Testis (tissue), 3 donors: ENCODE results near the gene PPIG. TPM values are rescaled to one million over a fixed set of nuclear protein-coding genes. Genes with fewer than 3 reads are reported as not detected.
"Not testable (repeated sequence)": the region's sequence is repeated elsewhere in the genome, so short reads cannot be mapped to it uniquely, and the experiment has no call there.

Source experiments
- DNase-seq: peaks from one replicate; pipeline ENCODE4 v3.0.0-alpha.2; 2019
- H3K27ac ChIP-seq, 2 donors: fragments of 200-600 bp; sonication (generic); one replicate each; pipeline ENCODE4 v1.5.1; 2019
- H3K27me3 ChIP-seq: fragments of 200-600 bp; sonication (generic); one replicate; pipeline ENCODE4 v1.5.1; 2019
- H3K36me3 ChIP-seq: fragments of 200-600 bp; sonication (generic); one replicate; pipeline ENCODE4 v1.5.1; 2017; ENCODE audit warnings: low read depth; ENCODE audit errors: missing control alignments
- H3K4me1 ChIP-seq: fragments of 200-600 bp; sonication (generic); one replicate; pipeline ENCODE4 v1.5.1; 2019
- H3K4me3 ChIP-seq, 2 donors: fragments of 200-600 bp; sonication (generic); one replicate each; pipeline ENCODE4 v1.5.1; 2017 to 2019
- H3K9me3 ChIP-seq: fragments of 200-600 bp; sonication (generic); one replicate; pipeline ENCODE4 v1.5.1; 2017
- POLR2A ChIP-seq: fragments of 450-650 bp; IDR thresholded peaks from one replicate; pipeline ENCODE4 v1.6.1; 2017; ENCODE audit warnings: antibody characterized with exemption, mild to moderate bottlenecking, moderate library complexity
- WGBS, 2 donors: methylation state at CpG; one replicate each; pipeline ENCODE4 v1.1.5; 2018; 5-methylcytosine and 5-hydroxymethylcytosine counted together
- intact Hi-C: fragments of 100-400 bp; cut with DNase I; formaldehyde crosslinking; loops from one replicate; pipeline ENCODE4 v1.15.1; 2023; ENCODE audit warnings: low total_unique reads
- polyA plus RNA-seq: library from polyadenylated mRNA; stranded (reverse); fragments of 350-450 nt; fragmentation: Illumina TruSeq; extraction: RNeasy Lipid Tissue Mini Kit (QIAGEN cat#74804); gene quantifications from one replicate; pipeline ENCODE4 v1.2.3, GENCODE V29; 2014; ENCODE audit warnings: low read depth, low replicate concordance; ENCODE audit not compliant: insufficient read depth
- total RNA-seq, 2 donors: library from RNA; depleted of rRNA; stranded (reverse); fragments of >200 nt; gene quantifications; one replicate each; pipeline ENCODE4 v1.2.3, GENCODE V29; 2016
- TF ChIP-seq, protein P1 (sequence below), 3 experiments: fragments of 450-650 bp in 2 of 3; fragments of 200-600 bp in 1 of 3; sonication (generic) in 1 of 3; IDR thresholded peaks; one replicate each; pipeline ENCODE4 v1.5.1; 2016 to 2019; ENCODE audit warnings: antibody characterized with exemption in 3 of 3, mild to moderate bottlenecking in 2 of 3, moderate library complexity in 1 of 3

PPIG gene
- total and polyA plus RNA-seq, 3 donors from 2014 or later = 6.9 to 48.0 (median 40.8) TPM

DNA sequence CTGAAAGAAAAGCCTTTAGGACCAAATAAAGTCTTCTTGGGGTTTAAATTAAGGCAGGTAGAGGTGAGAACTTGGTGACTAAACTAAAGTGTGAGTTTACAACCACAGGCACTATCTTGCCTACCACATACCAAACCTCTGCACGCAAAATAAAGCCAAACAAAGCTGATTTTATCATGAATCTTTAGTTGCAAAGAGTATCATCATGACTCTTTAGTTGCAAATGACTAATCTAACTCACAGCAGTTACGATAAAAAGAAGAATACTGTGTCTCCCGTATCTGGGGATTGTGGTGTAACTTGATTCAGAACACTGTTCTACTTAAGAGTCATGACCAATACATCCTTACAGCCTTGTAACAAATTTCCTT lies 98.9 kb downstream of the PPIG start:
- Histone ChIP-seq H3K27ac (no peak overlapping the region), H3K27me3 (no peaks in the 10 kb centered on the region), H3K4me1 (no peaks in the 10 kb centered on the region), H3K36me3 (no peaks in the 10 kb centered on the region), H3K4me3 (no peak overlapping the region), H3K9me3 (no peaks in the 10 kb centered on the region)
- intact Hi-C loops = no loop called here
- TF ChIP-seq, protein P1, sequence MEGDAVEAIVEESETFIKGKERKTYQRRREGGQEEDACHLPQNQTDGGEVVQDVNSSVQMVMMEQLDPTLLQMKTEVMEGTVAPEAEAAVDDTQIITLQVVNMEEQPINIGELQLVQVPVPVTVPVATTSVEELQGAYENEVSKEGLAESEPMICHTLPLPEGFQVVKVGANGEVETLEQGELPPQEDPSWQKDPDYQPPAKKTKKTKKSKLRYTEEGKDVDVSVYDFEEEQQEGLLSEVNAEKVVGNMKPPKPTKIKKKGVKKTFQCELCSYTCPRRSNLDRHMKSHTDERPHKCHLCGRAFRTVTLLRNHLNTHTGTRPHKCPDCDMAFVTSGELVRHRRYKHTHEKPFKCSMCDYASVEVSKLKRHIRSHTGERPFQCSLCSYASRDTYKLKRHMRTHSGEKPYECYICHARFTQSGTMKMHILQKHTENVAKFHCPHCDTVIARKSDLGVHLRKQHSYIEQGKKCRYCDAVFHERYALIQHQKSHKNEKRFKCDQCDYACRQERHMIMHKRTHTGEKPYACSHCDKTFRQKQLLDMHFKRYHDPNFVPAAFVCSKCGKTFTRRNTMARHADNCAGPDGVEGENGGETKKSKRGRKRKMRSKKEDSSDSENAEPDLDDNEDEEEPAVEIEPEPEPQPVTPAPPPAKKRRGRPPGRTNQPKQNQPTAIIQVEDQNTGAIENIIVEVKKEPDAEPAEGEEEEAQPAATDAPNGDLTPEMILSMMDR (IDR thresholded peaks at IDR 0.05) = no peak
- TF ChIP-seq POLR2A = no peak
- WGBS, 2 donors = 41 to 59% methylated on average over 3 of the region's 3 CpGs
- DNase-seq = no peak

GRCh38 chr2:169683425-169684134 lies 99.4 kb downstream of the PPIG start:
- H3K27me3 ChIP-seq = no peaks in the 10 kb centered on the region
- intact Hi-C loops = no loop called here
- H3K36me3 ChIP-seq = no peaks in the 10 kb centered on the region
- DNase-seq = no peak
- 77 to 86% methylated on average over 3 of the region's 3 CpGs for WGBS, 2 donors
- H3K4me1 ChIP-seq = no peaks in the 10 kb centered on the region
- no peaks in the 10 kb centered on the region for H3K9me3 ChIP-seq
- no peak overlapping the region for H3K27ac ChIP-seq
- TF ChIP-seq, protein P1 (IDR thresholded peaks at IDR 0.05) = no peak
- H3K4me3 ChIP-seq = no peak overlapping the region

DNA sequence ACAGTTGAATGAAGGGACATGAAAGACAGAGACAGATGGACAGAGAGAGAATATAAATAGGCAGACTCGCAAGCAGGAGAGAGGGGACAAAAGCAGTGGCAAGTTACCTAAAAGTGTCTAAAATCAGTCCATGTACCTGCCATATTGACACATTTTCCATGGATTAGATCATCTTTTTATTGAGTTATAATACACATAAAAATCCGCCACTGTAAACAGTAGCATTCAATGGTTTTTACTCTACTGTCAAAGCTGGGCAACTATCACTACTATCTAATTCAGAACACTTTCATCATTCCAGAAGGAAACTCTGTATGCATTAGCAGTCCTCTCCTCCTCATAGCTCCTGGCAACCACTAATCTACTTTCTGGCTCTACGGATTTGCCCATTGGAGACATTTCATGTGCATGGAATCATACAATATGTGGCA lies 100.0 kb downstream of the PPIG start:
- H3K27ac ChIP-seq = no peak overlapping the region
- no peak for DNase-seq
- no peak overlapping the region for H3K4me3 ChIP-seq
- no peaks in the 10 kb centered on the region for H3K9me3 ChIP-seq
- TF ChIP-seq, protein P1 (IDR thresholded peaks at IDR 0.05) = no peak
- TF ChIP-seq POLR2A = no peak
- WGBS, 2 donors = 59 to 72% methylated on average over 3 of the region's 3 CpGs
- intact Hi-C loops = no loop called here
- H3K36me3 ChIP-seq = no peaks in the 10 kb centered on the region
- H3K27me3 ChIP-seq = no peaks in the 10 kb centered on the region
- H3K4me1 ChIP-seq = no peaks in the 10 kb centered on the region

GRCh38 chr2:169684712-169685111 lies 100.6 kb downstream of the PPIG start:
- H3K4me3 ChIP-seq, H3K9me3 ChIP-seq, H3K4me1 ChIP-seq, H3K36me3 ChIP-seq, intact Hi-C loops, H3K27me3 ChIP-seq, H3K27ac ChIP-seq, DNase-seq: not testable (repeated sequence)
- 93 to 98% methylated on average over 2 of the region's 2 CpGs for WGBS, 2 donors

DNA sequence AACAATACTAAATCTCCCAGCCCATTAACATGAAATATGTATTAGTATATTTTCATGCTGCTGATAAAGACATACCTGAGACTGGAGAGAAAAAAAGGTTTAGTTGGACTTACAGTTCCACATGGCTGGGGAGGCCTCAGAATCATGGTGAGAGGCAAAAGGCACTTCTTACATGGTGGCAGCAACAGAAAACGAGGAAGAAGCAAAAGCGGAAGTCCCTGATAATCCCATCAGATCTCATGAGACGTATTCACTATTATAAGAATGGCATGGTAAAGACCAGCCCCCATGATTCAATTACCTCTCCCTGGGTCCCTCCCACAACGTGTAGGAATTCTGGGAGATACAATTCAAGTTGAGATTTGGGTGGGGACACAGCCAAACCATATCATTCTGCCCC lies 102.7 kb downstream of the PPIG start:
- DNase-seq, H3K27me3 ChIP-seq, H3K27ac ChIP-seq, H3K36me3 ChIP-seq, H3K9me3 ChIP-seq, intact Hi-C loops, H3K4me1 ChIP-seq, H3K4me3 ChIP-seq: not testable (repeated sequence)
- WGBS, 2 donors = 89 to 91% methylated on average over 4 of the region's 4 CpGs

DNA sequence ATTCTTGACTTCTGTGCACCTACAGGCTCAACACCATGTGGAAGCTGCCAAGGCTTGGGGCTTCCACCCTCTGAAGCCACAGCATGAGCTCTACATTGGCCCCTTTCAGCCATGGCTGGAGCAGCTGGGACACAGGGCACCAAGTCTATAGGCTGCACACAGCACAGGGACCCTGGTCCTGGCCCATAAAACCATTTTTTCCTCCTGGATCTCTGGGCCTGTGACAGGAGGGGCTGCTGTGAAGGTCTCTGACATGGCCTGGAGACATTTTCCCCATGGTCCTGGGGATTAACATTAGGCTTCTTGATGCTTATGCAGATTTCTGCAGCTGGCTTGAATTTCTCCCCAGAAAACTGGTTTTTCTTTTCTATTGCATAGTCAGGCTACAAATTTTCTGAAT lies 103.8 kb downstream of the PPIG start:
- H3K4me3 ChIP-seq, H3K36me3 ChIP-seq, DNase-seq, intact Hi-C loops, H3K27ac ChIP-seq, H3K9me3 ChIP-seq, H3K4me1 ChIP-seq, H3K27me3 ChIP-seq: not testable (repeated sequence)
